Measurements from ENCODE around the gene ENDOU.

DNA sequence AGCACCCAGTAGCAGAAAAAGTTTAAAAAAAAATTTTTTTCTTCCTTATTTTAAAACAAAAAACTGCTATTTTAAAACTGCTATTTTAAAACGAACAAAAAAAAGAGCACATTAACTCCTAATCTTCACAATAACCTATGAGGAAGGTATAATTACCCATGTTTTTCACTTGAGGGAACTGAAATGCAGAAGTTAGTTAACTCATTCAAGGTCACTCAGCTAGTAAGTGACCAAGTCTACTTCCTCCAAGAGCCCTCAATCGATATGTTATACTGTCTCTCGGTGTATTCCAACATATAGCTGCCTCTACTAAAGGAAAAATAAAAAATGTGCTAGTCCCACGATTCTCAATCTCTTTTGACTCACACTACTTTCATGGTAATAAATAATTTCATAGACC lies 27.2 kb downstream of the ENDOU start:
- TF ChIP-seq POLR2AphosphoS5 (IDR thresholded peaks at IDR 0.05; ENCODE audit: low read depth, low read length) (no peak), TAF1 (IDR thresholded peaks at IDR 0.05; ENCODE audit: borderline replicate concordance, insufficient read depth, low read length) (no peak), REST (IDR thresholded peaks at IDR 0.05; ENCODE audit: insufficient read depth in 1 of 2, low read depth in 2 of 2, low read length in 2 of 2) (no peak), SIN3A (IDR thresholded peaks at IDR 0.05; ENCODE audit: borderline replicate concordance, insufficient read depth, low read length) (no peak)

Data from PFSK-1 (cell line).